ENCODE results near the gene AVPI1. TPM values are rescaled to one million over a fixed set of nuclear protein-coding genes. Genes with fewer than 3 reads are reported as not detected.
"Not testable (repeated sequence)": the region's sequence is repeated elsewhere in the genome, so short reads cannot be mapped to it uniquely, and the experiment has no call there.

AVPI1 gene
- total RNA-seq, 1 donor from 2014 or later, result 6.7 TPM

- Histone ChIP-seq H3K27me3 (ENCODE audit: low read depth) (no peaks in the 10 kb centered on the region), H3K27ac (replicated peaks) (no peak overlapping the region), H3K9me3 (replicated peaks) (no peaks in the 10 kb centered on the region), H3K4me1 (peaks cover 12% of the 10 kb centered on the region), H3K36me3 (no peaks in the 10 kb centered on the region), H3K4me3 (no peak overlapping the region)
- no peak for TF ChIP-seq CTCF (IDR thresholded peaks at IDR 0.05; ENCODE audit: borderline replicate concordance)
- intact Hi-C loops (cut with micrococcal nuclease), result no loop called here
- DNase-seq, result no peak
These were observed 18.1 kb upstream of the AVPI1 start for GRCh38 chr10:97705006-97705670.

DNA sequence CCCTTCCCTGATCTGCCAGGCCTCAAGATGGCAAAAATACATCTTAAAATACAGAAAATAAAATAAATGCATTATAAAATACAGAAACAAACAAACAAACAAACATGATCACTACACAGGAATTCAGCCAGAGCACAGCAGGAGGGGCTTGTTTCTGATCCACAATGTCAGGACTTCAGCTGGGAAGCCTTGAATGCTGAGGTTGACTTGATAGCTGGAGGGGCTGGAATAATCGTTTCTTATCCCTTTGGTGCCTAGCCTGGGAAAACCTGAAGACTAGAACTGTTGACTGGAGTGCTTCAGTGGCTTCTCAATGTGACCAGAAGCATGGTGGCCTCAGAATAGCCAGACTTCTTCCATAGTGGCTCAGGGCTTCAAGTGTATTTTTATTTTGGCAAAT, 17.3 kb upstream of the AVPI1 start:
- no peaks in the 10 kb centered on the region for H3K9me3 ChIP-seq (replicated peaks)
- H3K4me3 ChIP-seq, result no peak overlapping the region
- H3K27me3 ChIP-seq (ENCODE audit: low read depth), result no peaks in the 10 kb centered on the region
- H3K27ac ChIP-seq (replicated peaks), result no peak overlapping the region
- peaks cover 5% of the 10 kb centered on the region for H3K4me1 ChIP-seq
- TF ChIP-seq CTCF (IDR thresholded peaks at IDR 0.05; ENCODE audit: borderline replicate concordance), result no peak
- no peak for DNase-seq
- intact Hi-C loops (cut with micrococcal nuclease), result no loop called here
- no peaks in the 10 kb centered on the region for H3K36me3 ChIP-seq

DNA sequence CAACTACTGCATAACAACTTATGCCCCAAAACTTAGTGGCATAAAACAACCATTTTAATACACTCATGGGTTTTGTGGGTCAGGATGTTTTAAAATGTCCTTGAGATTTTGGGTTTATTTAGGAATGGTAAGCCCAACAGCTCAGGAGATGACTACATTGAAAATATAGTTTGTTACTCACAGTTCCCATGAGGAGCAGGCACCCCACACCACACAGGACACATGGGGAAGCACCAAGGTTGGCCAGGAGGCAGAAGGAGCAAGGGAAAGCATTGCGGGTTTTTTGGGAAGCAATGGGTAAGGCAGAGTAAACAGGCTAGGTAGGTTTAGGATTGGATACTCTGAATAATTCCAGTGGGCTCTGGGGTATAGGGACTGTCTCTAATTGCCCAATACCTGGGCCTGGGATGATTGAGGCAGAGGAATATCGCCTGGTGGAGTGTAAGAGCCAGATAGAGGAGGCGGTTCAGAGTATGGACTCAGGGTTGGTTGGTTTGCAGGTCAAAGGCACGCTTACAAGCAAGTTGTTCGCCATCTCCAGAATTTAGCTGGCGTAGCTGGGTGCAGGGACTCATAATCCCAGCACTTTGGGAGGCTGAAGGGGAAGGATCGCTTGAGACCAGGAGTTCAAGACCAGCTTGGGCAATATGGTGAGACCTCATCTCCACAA, 16.5 kb upstream of the AVPI1 start:
- Histone ChIP-seq H3K4me1 (no peaks in the 10 kb centered on the region), H3K36me3 (no peaks in the 10 kb centered on the region), H3K4me3 (no peak overlapping the region), H3K27me3 (ENCODE audit: low read depth) (no peaks in the 10 kb centered on the region), H3K9me3 (replicated peaks) (no peaks in the 10 kb centered on the region), H3K27ac (replicated peaks) (no peak overlapping the region)
- intact Hi-C loops (cut with micrococcal nuclease), result no loop called here
- TF ChIP-seq CTCF (IDR thresholded peaks at IDR 0.05; ENCODE audit: borderline replicate concordance), result no peak
- no peak for DNase-seq

GRCh38 chr10:97701438-97702069, 14.5 kb upstream of the AVPI1 start:
- H3K27ac ChIP-seq (replicated peaks), result no peak overlapping the region
- DNase-seq, result no peak
- no peaks in the 10 kb centered on the region for H3K27me3 ChIP-seq (ENCODE audit: low read depth)
- H3K36me3 ChIP-seq, result no peaks in the 10 kb centered on the region
- intact Hi-C loops (cut with micrococcal nuclease), result no loop called here
- peak; percentile 89 for TF ChIP-seq CTCF (IDR thresholded peaks at IDR 0.05; ENCODE audit: borderline replicate concordance)
- H3K4me1 ChIP-seq, result no peaks in the 10 kb centered on the region
- no peak overlapping the region for H3K4me3 ChIP-seq
- H3K9me3 ChIP-seq (replicated peaks), result no peaks in the 10 kb centered on the region

GRCh38 chr10:97698072-97698655, 11.1 kb upstream of the AVPI1 start:
- H3K4me1 ChIP-seq; H3K36me3 ChIP-seq; H3K9me3 ChIP-seq (replicated peaks); H3K4me3 ChIP-seq; DNase-seq; H3K27me3 ChIP-seq (ENCODE audit: low read depth); intact Hi-C loops (cut with micrococcal nuclease); H3K27ac ChIP-seq (replicated peaks): not testable (repeated sequence)

All from left ventricle myocardium inferior (tissue), 1 donor.